ENCODE results near the gene GLIS2. TPM values are rescaled to one million over a fixed set of nuclear protein-coding genes. Genes with fewer than 3 reads are reported as not detected.

Gene GLIS2
- total RNA-seq, 1 experiment from 2014 or later = 23.0 TPM

DNA sequence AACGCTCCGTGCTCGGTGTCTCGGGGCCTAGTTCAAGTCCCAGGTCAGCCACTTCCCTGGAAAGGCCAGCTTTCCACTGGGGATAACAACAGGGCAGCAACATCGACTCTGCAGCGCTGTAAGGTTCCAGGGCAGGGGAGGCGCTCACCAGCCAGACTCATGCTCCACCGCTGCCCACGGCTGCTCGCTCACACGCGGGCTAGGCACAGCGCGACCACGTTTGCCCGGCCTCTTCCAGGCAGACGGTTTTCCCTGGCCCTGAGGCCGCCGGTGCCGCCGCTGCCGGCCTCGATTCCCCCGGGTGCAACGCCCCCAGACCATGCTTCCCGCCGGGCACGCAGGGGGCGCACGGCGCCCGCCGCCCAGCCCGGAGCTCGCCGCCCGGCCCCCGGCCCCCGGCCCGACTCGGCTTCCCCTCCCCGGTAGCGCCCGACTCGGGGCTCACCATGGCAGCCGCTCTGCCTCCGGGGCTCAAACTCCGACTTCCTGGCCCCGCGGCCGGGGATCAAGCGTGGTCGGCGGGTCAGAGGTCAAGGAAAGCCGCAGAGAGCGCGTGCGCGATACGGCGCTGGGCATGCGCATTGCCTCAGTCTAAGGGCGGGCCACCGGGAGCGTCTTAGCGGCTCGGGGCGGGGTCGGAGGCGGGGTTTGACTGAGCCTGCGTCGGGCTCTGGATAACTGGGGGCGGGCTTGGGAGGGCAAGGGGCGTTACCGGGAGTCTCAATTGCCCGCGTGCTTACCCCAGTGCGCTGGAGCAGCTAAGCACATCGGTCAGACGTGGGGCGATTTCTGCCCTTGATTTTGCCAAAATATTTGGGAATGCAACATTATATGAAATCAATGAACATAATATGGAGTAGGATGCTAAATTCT, 35.2 kb downstream of the GLIS2 start, which contains the start of gene PAM16:
TSS of gene PAM16 (minus strand) at position 535 of the 873 bp plus-strand sequence. CDS start at position 448, 87 bp downstream.
- Mint-ChIP-seq H3K27ac (peak within 1 kb of the TSS; percentile 70), H3K27me3 (ENCODE audit: low read depth) (0 out of 2 replicates have a peak, but pooled peaks cover 3% of the 10 kb centered on the region), H3K4me1 (peaks cover 11% of the 10 kb centered on the region), H3K9me3 (no peaks in the 10 kb centered on the region), H3K4me3 (peak within 1 kb of the TSS; percentile 95), H3K36me3 (peaks cover 6% of the 10 kb centered on the region; the same call in 1 of the 2 replicates)
- ChIA-PET POLR2A (interaction anchor here (0.6 to 2.0 kb wide), 6 partner anchors 16 to 78 kb away, joined by 3 to 11 read pairs (median 4); partner anchors contain the start of genes TFAP4 and VASN), CTCF (interaction anchor here (0.5 to 5.7 kb wide), 19 partner anchors 9 to 618 kb away, joined by 3 to 102 read pairs (median 6); no protein-coding TSS in a partner anchor)
- DNase-seq (ENCODE audit: low spot score) = peak; percentile 99
- ATAC-seq = peak; percentile 96
- no peak for TF ChIP-seq JAZF1 (CRISPR knock-in tag; IDR thresholded peaks at IDR 0.05)
- 0 out of 2 replicates have a peak, but pooled peaks have one; percentile 50 for TF ChIP-seq FOXP1 (CRISPR knock-in tag; IDR thresholded peaks at IDR 0.05; ENCODE audit: borderline replicate concordance)
- TF ChIP-seq CBFB (CRISPR knock-in tag; IDR thresholded peaks at IDR 0.05; ENCODE audit: low read depth) = no peak
- no peak for TF ChIP-seq MXD4 (CRISPR knock-in tag; IDR thresholded peaks at IDR 0.05; ENCODE audit: borderline replicate concordance)
- TF ChIP-seq, protein P1, sequence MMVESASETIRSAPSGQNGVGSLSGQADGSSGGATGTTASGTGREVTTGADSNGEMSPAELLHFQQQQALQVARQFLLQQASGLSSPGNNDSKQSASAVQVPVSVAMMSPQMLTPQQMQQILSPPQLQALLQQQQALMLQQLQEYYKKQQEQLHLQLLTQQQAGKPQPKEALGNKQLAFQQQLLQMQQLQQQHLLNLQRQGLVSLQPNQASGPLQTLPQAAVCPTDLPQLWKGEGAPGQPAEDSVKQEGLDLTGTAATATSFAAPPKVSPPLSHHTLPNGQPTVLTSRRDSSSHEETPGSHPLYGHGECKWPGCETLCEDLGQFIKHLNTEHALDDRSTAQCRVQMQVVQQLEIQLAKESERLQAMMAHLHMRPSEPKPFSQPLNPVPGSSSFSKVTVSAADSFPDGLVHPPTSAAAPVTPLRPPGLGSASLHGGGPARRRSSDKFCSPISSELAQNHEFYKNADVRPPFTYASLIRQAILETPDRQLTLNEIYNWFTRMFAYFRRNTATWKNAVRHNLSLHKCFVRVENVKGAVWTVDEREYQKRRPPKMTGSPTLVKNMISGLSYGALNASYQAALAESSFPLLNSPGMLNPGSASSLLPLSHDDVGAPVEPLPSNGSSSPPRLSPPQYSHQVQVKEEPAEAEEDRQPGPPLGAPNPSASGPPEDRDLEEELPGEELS (CRISPR knock-in tag; IDR thresholded peaks at IDR 0.05) = peak; percentile 33; the same call in 1 of the 2 replicates
- TF ChIP-seq, protein P2, sequence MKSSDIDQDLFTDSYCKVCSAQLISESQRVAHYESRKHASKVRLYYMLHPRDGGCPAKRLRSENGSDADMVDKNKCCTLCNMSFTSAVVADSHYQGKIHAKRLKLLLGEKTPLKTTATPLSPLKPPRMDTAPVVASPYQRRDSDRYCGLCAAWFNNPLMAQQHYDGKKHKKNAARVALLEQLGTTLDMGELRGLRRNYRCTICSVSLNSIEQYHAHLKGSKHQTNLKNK (CRISPR knock-in tag; IDR thresholded peaks at IDR 0.05) = no peak
- TF ChIP-seq SP1 (CRISPR knock-in tag; conservative IDR thresholded peaks at IDR 0.05) = peak; percentile 63
- TF ChIP-seq FOXK1 (CRISPR knock-in tag; IDR thresholded peaks at IDR 0.05) = no peak
- TF ChIP-seq, protein P3, sequence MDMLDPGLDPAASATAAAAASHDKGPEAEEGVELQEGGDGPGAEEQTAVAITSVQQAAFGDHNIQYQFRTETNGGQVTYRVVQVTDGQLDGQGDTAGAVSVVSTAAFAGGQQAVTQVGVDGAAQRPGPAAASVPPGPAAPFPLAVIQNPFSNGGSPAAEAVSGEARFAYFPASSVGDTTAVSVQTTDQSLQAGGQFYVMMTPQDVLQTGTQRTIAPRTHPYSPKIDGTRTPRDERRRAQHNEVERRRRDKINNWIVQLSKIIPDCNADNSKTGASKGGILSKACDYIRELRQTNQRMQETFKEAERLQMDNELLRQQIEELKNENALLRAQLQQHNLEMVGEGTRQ (CRISPR knock-in tag; IDR thresholded peaks at IDR 0.05) = peak; percentile 12; the same call in 1 of the 2 replicates
- no peak for TF ChIP-seq SMAD3 (CRISPR knock-in tag; IDR thresholded peaks at IDR 0.05; ENCODE audit: borderline replicate concordance)
- no peak for TF ChIP-seq MYBL2 (CRISPR knock-in tag; IDR thresholded peaks at IDR 0.05)
- TF ChIP-seq, protein P4, sequence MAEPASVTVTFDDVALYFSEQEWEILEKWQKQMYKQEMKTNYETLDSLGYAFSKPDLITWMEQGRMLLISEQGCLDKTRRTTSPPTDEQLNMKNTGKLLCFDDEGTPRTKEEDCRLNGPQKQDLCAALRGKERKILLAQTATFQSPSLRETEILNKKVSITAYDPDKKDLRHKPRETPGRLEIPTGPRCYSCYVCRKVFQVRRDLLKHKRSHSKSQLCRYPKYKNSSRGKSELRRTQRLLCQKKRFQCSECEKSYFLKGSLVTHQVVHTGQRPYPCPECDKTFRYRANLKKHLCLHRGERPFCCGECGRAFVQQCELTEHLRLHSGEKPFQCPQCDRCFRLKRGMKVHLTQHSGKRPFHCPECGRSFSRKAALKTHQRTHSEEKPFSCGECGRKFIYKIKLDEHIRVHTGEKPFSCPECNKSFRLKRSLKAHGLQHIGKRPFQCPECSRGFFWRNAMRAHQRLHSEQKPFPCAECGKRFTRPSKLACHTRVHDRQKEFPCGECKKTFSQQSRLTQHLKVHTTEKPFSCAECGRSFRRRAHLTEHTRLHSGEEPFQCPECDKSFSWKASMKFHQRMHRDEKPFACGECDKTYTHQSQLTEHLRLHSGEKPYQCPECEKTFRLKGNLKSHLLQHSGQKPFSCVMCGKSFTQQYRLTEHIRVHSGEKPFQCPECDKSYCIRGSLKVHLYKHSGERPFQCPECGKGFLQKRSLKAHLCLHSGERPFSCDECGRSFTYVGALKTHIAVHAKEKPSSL (CRISPR knock-in tag; conservative IDR thresholded peaks at IDR 0.05) = no peak
- peak; percentile 0 for TF ChIP-seq GABPB1 (CRISPR knock-in tag; IDR thresholded peaks at IDR 0.05)
- TF ChIP-seq, protein P5, sequence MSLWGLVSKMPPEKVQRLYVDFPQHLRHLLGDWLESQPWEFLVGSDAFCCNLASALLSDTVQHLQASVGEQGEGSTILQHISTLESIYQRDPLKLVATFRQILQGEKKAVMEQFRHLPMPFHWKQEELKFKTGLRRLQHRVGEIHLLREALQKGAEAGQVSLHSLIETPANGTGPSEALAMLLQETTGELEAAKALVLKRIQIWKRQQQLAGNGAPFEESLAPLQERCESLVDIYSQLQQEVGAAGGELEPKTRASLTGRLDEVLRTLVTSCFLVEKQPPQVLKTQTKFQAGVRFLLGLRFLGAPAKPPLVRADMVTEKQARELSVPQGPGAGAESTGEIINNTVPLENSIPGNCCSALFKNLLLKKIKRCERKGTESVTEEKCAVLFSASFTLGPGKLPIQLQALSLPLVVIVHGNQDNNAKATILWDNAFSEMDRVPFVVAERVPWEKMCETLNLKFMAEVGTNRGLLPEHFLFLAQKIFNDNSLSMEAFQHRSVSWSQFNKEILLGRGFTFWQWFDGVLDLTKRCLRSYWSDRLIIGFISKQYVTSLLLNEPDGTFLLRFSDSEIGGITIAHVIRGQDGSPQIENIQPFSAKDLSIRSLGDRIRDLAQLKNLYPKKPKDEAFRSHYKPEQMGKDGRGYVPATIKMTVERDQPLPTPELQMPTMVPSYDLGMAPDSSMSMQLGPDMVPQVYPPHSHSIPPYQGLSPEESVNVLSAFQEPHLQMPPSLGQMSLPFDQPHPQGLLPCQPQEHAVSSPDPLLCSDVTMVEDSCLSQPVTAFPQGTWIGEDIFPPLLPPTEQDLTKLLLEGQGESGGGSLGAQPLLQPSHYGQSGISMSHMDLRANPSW (CRISPR knock-in tag; conservative IDR thresholded peaks at IDR 0.05; ENCODE audit: low read depth) = no peak
- TF ChIP-seq, protein P6, sequence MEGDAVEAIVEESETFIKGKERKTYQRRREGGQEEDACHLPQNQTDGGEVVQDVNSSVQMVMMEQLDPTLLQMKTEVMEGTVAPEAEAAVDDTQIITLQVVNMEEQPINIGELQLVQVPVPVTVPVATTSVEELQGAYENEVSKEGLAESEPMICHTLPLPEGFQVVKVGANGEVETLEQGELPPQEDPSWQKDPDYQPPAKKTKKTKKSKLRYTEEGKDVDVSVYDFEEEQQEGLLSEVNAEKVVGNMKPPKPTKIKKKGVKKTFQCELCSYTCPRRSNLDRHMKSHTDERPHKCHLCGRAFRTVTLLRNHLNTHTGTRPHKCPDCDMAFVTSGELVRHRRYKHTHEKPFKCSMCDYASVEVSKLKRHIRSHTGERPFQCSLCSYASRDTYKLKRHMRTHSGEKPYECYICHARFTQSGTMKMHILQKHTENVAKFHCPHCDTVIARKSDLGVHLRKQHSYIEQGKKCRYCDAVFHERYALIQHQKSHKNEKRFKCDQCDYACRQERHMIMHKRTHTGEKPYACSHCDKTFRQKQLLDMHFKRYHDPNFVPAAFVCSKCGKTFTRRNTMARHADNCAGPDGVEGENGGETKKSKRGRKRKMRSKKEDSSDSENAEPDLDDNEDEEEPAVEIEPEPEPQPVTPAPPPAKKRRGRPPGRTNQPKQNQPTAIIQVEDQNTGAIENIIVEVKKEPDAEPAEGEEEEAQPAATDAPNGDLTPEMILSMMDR (IDR thresholded peaks at IDR 0.05) = no peak
- TF ChIP-seq, protein P7, sequence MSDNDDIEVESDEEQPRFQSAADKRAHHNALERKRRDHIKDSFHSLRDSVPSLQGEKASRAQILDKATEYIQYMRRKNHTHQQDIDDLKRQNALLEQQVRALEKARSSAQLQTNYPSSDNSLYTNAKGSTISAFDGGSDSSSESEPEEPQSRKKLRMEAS (CRISPR knock-in tag; IDR thresholded peaks at IDR 0.05) = peak; percentile 73; the same call in 1 of the 2 replicates
- TF ChIP-seq, protein P8, sequence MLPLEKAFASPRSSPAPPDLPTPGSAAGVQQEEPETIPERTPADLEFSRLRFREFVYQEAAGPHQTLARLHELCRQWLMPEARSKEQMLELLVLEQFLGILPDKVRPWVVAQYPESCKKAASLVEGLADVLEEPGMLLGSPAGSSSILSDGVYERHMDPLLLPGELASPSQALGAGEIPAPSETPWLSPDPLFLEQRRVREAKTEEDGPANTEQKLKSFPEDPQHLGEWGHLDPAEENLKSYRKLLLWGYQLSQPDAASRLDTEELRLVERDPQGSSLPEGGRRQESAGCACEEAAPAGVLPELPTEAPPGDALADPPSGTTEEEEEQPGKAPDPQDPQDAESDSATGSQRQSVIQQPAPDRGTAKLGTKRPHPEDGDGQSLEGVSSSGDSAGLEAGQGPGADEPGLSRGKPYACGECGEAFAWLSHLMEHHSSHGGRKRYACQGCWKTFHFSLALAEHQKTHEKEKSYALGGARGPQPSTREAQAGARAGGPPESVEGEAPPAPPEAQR (CRISPR knock-in tag; IDR thresholded peaks at IDR 0.05) = no peak
- TF ChIP-seq, protein P9, sequence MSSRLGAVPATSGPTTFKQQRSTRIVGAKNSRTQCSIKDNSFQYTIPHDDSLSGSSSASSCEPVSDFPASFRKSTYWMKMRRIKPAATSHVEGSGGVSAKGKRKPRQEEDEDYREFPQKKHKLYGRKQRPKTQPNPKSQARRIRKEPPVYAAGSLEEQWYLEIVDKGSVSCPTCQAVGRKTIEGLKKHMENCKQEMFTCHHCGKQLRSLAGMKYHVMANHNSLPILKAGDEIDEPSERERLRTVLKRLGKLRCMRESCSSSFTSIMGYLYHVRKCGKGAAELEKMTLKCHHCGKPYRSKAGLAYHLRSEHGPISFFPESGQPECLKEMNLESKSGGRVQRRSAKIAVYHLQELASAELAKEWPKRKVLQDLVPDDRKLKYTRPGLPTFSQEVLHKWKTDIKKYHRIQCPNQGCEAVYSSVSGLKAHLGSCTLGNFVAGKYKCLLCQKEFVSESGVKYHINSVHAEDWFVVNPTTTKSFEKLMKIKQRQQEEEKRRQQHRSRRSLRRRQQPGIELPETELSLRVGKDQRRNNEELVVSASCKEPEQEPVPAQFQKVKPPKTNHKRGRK (CRISPR knock-in tag; IDR thresholded peaks at IDR 0.05; ENCODE audit: borderline replicate concordance) = no peak
- TF ChIP-seq NFE2L1 (CRISPR knock-in tag; IDR thresholded peaks at IDR 0.05) = 0 out of 2 replicates have a peak, but pooled peaks have one; percentile 49
